HG03460 (cell line): Measurements from ENCODE around the gene CDC14A.
"Not testable (repeated sequence)": the region's sequence is repeated elsewhere in the genome, so short reads cannot be mapped to it uniquely, and the experiment has no call there.

ENCODE experiments used
- ATAC-seq: cut with Tn5 transposase; IDR thresholded peaks from one replicate; pipeline ENCODE4 v1.9.1; 2021; ENCODE audit not compliant: unreplicated experiment

Gene CDC14A

DNA sequence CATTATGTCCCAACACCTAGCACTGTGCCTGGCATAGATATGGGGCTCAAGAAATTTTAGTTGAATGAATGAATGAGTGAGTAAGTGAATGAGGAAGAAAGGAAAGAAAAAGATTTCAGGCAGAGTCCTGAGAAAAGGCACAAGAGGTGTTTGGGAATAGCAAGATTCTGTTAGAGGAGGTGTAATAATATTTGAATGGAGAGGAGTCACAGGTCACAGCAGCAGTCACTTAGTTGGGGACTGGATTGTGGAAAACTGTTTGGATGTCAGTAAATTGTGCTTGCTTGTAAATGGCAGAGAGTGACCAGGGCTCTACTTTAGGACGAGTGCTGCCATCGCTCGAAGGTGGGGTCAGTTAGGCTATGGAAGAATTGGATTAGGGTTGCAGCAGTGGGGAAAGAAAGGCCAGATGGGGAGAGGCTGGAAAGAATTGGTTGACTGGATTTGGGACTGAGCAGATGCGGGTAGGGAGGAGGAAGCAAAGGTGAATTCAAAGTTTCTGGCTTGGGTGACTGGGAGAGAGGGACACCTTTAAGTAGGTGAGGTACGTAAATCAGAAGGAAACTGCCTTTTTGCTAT, 9.3 kb downstream of the CDC14A start:
- no peak for ATAC-seq

DNA sequence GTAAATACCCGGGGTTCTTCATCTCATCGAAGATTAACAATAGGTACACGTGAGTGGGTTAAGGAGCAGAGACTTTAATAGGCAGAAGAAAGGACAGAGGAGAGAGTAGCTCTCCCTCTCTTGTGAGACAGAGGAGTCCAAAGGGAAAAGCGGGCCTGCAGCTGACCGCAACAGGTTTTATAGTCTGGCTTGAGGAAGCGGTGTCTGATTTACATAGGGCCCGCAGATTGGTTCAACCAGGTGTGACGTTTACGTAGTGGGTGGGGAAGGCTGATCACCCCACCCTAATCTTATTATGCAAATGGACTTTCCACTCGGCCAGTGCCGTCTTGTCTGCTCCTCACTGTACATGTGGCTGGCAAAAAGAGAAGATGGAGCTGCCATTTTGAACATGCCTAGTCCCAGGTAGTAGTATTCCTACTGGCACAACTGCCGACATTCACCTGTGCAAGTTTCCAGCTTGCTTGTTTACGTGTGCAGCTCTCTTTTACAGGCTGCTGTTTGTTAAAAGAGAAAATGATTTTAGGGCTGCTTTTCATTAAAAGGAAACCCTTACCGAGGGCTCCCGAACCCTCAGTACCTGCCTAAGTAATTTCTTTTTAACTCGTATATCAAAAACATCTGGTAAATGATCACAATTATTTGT, 10.6 kb downstream of the CDC14A start:
- ATAC-seq: no peak

DNA sequence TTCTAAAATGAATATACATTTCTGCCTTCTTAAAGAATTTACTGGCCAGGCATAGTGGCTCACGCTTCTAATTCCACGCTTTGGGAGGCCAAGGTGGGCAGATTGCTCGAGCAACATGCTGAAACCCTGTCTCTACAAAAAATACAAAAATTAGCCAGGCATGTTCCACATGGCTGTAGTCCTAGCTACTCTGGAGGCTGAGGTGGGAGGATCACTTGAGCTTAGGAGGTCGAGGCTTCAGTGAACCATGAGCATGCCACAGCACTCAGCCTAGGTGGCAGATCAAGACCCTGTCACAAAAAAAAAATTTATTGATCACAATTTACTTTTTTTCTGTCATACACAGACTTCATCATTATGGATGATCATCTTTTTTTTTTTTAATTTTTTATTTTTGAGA, 11.5 kb downstream of the CDC14A start:
- no peak for ATAC-seq

- ATAC-seq: no peak
Measured at GRCh38 chr1:100364697-100365096, 12.4 kb downstream of the CDC14A start.

DNA sequence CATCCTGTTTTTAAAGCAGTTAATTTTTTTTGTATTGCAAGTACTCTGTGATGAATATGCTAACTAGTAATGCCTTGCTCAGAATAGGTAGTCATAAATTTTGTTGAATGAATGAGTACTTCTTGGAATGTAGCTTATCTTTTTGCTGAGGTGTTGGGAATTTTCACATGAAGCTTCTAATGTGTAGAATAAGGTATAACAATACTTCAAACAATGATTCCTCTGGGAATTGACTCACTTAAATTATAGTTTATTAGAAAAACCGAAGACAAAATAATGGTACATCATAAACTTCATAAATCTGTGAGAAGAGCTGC, 13.9 kb downstream of the CDC14A start:
- ATAC-seq: no peak

DNA sequence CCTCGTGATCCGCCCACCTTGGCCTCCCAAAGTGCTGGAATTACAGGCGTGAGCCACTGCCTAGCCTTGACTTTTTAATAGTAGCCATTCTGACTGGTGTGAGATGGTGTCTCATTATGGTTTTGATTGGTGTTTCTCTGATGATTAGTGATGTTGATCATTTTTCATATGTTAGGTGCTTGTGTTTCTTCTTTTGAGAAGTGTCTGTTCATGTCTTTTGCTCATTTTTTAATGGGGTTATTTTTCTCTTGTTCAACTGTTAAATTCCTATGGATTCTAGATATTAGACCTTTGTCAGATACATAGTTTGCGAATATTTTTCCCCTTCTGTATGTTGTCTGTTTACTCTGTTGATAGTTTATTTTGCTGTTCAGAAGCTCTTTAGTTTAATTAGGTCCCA, 17.0 kb downstream of the CDC14A start:
- not testable (repeated sequence) for ATAC-seq

DNA sequence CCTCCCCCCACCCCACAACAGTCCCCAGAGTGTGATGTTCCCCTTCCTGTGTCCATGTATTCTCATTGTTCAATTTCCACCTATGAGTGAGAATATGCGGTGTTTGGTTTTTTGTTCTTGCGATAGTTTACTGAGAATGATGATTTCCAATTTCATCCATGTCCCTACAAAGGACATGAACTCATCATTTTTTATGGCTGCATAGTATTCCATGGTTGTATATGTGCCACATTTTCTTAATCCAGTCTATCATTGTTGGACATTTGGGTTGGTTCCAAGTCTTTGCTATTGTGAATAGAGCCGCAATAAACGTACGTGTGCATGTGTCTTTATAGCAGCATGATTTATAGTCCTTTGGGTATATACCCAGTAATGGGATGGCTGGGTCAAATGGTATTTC, 21.6 kb downstream of the CDC14A start:
- not testable (repeated sequence) for ATAC-seq

- ATAC-seq: not testable (repeated sequence)
Measured at GRCh38 chr1:100376890-100377289, 24.6 kb downstream of the CDC14A start.

DNA sequence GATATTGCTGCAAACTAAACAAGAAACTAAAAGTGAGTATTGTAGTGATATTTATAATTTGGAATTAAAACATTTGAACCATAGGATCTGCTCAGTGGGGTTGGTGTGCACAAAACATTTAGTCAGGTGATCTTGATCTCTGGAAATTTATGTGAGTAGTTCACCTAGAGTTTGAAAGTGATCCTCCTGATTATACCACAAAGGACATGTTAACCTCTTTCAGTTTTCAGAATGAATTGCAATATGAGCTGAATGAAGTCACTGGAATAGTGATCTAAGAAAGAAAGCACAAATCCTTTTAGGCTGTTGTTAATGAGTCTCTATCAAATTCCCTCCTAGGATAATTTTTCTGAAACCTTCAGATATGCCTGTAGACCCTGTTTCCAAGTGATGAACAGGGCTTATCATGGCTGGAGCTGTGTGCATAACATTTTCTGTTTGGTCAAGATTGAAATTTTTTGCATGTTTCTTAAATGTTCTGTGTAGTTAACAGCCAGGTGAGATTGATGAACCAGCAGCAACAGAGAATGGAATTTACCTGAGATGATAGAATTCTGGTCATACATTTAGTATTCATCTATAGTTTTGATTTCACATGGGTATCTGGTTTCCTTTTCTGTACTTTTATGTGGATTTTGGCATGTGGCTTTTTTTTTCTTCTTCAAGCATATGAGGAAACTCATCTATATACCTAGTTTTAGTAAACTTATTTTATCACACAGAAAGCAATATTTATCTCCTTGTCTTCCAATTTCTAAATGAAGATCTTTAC, 25.5 kb downstream of the CDC14A start:
- peak; percentile 96 for ATAC-seq

DNA sequence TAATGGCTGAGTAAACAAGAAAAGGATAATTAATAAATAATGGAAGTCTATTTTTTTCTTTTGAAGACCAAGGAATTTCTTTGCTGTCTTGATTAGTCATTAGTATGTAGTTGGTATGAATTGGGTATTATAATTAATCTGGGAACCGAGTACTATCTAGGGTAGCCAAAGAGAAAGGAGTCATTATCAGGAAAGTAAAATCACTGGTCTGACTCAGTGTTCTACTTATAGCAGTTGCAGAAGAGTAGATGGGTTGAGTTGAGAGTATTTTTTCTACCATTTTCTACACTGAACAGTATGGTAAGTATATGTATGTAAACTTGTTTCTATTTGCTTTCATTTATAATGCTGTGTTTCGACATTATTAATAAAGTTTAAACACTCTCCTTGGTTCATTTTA, 26.6 kb downstream of the CDC14A start:
- no peak for ATAC-seq

DNA sequence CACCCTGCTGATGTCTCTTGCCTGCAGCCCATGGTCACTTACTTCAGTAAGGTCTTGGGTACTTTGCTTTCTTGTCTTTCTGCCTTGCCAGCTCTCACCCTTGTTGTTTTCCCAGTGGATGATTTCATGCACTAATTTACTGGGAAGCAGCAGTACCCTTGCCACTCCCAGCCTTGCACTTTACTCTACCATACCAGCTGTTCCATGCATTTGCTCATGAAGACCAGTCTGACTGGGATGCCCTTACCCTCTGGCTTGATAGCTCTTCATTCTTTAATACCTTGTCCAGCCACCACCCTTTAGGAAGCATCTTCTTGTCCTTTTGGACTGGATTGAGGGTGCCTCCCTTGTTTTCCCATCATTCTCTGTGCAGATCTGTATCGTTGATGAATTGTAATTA, 28.3 kb downstream of the CDC14A start:
- ATAC-seq: no peak

DNA sequence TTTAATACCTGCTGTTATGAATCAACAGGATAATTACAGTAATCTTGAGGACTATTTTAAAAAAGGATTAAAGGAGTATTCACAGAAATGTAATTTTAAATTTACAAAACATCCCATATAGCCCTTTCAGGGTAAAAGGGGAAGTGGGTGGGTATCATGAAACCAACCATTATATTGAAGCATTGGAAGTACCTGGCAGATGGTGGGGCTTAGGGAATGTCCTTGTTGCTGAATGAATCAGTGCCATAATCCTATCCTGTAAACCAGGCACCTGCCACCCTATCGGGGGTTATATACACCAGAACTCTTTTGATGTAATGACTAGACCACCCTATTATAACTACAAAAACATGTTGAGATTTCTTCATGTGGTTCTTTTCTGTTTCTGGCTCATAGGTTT, 30.4 kb downstream of the CDC14A start:
- no peak for ATAC-seq

- no peak for ATAC-seq
Measured at GRCh38 chr1:100383743-100384405, 31.6 kb downstream of the CDC14A start.

DNA sequence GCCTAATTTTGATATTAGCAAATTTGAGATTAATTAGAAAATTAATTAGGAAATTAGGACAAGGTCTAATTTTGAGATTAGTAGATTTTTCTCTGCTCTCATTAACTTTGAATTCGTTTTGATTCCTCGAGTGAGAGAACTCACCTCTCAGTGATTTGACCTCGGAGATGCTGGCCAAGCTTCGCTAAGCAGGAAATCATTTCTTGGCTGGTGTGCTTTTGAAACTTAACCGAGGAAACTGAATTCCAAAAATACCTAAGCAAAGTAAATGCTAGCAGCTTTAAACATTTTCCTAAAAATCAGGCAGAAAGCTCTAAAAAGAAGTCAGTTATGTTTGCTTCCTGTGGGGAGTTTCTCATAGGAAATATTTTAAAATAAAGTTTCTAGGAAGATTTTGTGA, 34.9 kb downstream of the CDC14A start:
- ATAC-seq: no peak

DNA sequence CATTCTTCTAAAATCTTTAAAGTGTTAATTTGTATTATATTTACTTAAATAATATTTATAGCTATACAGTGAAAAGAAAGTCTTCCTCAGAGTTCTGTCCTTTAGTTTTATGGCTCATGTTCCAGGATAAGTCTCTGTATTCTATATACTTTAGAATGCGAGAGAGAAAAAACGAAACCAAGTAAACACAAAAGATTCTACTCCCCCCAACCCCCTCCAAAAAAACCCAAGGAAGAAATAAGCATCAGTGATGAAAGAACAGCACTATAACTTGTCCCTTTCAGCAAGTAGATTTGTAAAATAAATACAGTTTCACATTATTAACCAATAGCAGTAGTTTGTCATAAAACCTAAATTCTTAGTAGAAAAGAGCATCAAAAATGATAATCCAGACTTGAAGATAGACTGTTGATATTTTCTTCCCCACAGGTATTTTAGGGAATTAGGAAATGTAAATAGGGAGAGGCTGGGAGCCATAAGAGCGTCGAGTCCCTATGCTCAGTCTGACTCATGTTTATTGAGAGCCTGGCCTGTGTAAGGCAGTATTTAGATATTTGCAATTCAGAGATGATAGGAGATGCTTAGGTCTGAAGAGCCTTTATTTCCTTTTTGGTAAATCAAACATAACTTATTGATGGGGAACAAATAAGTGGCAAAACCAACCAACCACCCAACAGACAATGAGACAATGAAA, 35.5 kb downstream of the CDC14A start:
- ATAC-seq: no peak

DNA sequence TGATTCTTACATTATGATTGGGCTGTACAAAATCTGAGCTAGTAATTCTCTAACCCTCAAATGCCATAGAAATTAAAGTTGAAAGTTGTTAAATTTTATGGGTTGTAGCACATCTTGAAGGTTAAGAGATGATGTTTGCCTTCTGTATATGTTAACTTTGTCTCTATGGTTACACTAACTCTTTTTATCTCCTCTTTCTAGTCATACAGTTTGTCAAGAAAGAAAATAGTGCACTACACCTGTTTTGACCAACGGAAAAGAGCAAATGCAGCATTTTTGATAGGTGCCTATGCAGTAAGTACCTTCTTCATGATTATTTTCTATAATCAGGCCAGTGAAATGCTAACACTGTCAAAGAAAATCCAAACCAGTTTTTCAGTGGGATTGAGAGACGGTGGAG, 38.2 kb downstream of the CDC14A start:
- ATAC-seq: no peak

DNA sequence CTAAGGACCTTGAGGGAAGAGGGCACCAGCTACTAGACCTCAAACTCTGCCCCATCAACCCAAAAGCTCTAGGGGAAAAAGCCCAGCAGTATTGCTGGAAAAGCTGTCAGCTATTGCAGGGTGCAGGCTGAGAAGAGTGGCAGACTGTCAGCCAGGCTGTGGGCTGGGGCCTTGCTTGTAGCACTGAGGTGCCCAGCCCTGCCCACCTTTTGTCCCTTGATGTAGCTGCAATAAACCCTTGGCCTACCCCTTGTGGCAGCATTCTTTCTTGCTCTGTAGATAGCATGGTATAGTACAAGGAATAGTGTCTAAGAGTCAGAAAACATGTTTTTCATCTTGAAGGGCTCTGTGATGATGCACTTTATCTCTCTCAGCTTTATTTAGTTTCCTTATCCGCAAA, 39.4 kb downstream of the CDC14A start:
- ATAC-seq: no peak

GRCh38 chr1:100392756-100393155, 40.5 kb downstream of the CDC14A start:
- ATAC-seq: no peak

GRCh38 chr1:100394285-100394684, 42.0 kb downstream of the CDC14A start:
- ATAC-seq: no peak

GRCh38 chr1:100395913-100396312, 43.6 kb downstream of the CDC14A start:
- ATAC-seq: no peak

GRCh38 chr1:100396651-100397050, 44.3 kb downstream of the CDC14A start:
- ATAC-seq: no peak
